ENCODE data around the gene YIPF4. TPM values are rescaled to one million over a fixed set of nuclear protein-coding genes. Genes with fewer than 3 reads are reported as not detected.
"Not testable (repeated sequence)": the region's sequence is repeated elsewhere in the genome, so short reads cannot be mapped to it uniquely, and the experiment has no call there.

Gene YIPF4
- total RNA-seq, 1 donor from 2014 or later: 31.6 TPM

DNA sequence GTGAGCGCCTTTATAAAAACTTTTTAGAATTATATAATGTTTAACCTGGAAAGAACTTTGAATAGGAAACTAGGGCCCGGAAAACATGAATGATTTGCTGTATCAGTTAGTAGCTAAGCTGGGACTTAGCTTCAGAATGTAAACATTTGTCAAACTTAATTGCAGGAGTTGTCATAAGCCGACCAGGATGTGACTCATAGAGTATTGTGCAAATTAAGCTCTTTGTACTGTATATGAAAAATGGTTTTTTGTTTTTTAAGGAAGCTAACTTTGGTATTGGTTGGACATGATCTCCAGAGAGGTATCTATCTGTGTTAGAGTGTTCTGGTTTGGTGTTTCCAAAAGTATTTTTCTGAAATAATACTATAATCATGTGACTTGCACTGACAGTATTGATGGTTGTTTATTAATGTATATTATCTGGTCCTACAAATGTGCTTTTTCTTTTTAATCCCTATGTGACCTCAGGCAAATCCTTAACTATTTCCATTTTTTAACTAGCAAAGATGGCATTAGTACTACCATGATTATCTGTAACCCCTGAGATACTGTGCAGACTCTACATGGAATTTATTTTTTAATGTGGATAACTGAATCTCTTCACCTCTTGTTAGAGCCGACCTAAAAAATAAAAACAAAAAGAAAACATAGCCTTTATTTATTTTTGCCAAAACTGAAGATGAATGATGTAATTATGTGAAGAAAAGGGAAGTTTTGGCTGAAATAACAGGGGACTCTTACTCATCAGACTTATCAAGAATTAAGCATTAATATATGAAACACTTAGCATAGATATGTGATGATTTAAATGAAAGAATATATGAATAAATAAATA lies 11.7 kb downstream of the YIPF4 start:
- no peak for DNase-seq (ENCODE audit: low read depth)

DNA sequence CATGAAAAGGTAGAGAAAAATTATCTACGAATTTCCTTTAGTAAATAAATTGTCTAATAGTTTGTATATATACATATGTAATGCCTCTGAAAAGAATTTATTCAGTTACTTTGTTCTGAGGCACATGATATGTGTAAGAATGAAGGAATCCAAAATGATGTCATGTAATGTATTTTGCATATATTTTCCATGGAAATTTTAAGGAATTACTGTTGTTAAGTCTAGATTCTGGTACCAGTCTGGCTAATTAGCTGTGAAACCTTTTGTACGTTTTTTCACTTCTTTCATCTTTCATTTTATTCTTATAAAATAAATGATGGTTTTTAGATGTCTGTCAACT lies 12.3 kb downstream of the YIPF4 start:
- no peak for DNase-seq (ENCODE audit: low read depth)

DNA sequence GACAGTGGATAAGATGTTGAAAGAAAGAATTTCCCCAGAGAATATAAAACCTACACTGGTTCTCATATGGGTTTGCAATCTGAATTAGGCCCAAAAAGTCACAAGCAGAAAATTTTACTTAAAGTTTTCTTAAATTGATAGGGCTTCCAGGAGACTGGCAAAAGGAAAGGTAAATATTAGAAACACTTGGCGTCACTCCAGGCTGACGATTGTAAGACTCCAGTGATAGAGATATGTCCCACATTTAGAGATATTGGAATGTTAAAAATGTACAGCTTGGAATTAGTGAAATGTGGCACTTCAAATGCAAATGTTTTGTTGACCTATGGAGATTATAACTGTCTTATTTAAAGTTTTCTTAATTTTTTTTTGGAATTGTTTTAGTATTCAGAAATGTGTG lies 14.0 kb downstream of the YIPF4 start:
- DNase-seq (ENCODE audit: low read depth): no peak

DNA sequence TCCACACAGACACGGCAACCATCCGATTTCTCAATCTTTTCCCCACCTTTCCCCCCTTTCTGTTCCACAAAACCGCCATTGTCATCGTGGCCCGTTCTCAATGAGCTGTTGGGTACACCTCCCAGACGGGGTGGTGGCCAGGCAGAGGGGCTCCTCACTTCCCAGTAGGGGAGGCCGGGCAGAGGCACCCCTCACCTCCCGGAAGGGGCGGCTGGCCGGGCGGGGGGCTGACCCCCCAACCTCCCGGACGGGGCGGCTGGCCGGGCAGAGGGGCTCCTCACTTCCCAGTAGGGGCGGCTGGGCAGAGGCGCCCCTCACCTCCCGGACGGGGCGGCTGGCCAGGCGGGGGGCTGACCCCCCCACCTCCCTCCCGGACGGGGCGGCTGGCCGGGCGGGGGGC lies 15.8 kb downstream of the YIPF4 start:
- DNase-seq (ENCODE audit: low read depth): not testable (repeated sequence)

DNA sequence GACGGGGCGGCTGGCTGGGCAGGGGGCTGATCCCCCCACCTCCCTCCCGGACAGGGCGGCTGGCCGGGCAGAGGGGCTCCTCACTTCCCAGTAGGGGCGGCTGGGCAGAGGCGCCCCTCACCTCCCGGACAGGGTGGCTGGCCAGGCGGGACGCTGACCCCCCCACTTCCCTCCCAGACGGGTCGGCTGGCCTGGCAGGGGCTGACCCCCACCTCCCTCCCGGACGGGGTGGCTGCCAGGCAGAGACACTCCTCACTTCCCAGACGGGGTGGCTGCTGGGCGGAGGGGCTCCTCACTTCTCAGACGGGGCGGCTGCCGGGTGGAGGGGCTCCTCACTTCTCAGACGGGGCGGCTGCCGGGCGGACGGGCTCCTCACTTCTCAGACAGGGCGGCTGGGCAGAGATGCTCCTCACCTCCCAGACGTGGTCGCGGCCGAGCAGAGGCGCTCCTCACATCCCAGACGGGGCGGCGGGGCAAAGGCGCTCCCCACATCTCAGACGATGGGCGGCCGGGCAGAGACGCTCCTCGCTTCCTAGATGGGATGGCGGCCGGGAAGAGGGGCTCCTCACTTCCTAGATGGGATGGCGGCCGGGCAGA lies 16.4 kb downstream of the YIPF4 start:
- not testable (repeated sequence) for DNase-seq (ENCODE audit: low read depth)

DNA sequence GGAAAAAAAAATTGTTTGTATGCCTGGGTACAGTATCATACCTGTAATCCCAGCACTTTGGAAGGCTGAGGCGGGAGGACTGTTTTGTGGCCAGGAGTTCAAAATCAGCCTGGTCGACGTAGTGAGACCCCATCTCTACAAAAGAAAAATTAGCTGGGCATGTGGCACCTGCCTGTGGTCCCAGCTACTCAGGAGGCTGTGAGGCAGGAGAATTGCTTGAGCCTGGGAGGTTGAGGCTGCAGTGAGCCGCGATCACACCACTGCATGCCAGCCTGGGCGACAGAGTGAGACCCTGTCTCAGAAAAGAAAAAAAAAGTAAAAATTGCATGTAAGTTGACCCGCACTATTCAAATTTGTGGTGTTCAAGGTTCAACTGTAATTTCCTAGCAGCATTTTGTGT lies 32.9 kb downstream of the YIPF4 start:
- DNase-seq (ENCODE audit: low read depth): no peak

DNA sequence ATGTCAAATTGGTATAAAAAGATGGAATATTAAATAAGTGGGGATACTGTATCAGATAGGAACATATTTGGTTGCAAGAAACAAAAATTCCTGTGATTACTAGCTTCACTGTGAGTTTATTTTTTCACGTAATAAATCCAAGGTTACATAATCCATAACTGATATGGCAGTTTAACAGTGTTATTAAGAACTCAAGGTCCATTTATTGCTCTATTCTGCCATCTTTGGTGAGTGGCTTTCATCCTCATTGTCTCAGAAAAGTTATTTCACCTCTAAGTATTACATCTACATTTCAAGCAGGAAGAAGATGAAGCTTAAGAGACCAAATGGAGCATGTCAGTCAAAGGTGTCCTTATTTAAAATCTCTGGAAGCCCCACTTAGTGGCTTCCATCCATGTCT lies 37.2 kb downstream of the YIPF4 start:
- no peak for DNase-seq (ENCODE audit: low read depth)

DNA sequence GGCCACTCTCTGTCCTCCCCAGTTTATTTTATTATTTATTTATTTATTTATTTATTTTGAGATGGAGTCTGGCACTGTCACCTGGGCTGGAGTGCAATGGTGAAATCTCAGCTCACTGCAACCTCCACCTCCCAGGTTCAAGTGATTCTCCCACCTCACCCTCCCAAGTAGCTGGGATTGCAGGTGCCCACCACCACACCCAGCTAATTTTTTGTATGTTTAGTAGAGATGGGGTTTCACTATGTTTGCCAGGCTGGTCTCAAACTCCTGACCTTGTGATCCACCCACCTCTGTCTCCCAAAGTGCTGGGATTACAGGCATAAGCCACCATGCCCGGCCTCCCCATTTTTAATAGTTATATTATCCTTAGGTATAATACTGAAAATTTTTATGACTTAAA lies 51.0 kb downstream of the YIPF4 start:
- DNase-seq (ENCODE audit: low read depth): not testable (repeated sequence)

DNA sequence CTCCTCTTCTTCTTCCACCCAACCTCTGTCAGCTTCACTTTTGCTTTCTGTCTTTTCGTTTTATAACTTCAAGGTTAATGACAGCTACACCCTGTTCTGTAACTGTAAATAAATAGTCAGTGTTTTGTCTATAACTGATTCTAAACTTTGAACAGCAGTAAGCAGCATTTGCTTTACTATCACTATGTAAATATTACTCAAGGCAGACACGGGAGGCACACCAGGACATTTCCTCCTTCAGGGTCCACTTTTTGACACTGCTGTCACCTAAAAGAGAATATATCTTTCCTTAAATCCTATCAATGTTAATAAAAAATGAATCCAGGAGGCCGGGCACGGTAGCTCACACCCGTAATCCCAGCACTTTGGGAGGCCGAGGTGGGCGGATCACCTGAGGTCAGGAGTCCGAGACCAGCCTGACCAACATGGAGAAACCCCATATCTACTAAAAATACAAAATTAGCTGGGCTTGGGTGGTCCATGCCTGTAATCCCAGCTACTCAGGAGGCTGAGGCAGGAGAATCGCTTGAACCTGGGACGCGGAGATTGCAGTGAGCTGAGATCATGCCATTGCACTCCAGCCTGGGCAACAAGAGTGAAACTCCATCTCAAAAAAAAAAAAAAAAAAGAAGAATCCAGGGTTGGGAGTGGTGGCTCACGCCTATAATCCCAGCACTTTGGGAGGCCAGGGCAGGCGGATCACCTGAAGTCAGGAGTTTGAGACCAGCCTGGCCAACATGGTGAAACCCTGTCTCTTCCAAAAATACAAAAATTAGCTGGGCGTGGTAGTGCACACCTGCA lies 51.7 kb downstream of the YIPF4 start:
- DNase-seq (ENCODE audit: low read depth): not testable (repeated sequence)

DNA sequence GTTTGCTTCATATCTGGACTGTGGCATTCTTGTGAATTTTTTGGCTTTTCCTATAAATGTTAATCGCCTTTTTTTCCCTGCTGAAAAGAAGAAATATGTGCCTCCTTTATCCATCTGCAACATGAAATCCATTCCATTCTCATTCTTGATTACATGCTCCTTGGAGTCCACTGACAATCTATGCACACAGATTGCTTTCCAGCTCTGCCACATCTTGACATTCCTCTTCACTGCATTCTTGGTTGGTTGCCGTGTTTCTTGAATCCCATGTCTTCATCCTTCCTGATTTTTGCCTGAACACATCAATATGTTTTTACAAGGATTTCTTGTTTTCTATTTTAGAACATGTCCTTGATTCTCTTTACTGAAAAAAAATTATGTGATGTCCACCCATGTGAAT lies 52.4 kb downstream of the YIPF4 start:
- no peak for DNase-seq (ENCODE audit: low read depth)

DNA sequence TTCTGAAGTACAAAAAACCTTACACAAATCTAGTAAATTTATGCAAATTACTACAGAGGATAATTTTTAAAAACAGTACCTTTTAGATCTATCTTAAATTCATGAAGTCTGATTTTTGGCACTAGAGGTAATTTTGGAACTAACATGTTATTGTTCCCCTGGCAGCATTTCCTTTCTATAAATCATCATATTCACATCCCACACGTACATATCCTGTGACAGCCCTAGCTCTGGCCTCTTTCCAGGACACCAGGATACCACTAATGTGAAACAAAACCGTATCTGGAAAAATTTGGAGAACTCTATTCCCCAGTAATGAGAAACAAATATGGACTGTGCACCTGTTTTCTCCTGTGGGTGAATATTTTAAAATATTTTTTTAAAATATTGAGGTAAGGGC lies 65.1 kb downstream of the YIPF4 start:
- no peak for DNase-seq (ENCODE audit: low read depth)

DNA sequence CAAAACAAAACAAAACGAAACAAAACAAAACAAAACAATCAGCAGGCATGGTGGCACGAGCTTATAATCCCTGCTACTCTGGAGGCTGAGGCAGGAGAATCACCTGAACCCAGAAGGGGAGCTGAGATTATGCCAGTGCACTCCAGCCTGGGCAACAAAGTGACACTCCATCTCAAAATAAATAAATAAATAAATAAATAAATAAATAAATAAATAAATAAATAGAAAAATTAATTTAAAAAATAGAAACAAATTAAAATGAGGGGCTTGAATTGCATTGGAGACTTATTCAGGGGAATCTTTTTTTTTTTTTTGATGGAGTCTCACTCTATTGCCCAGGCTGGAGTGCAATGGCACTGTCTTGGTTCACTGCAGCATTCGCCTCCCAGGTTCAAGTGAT lies 73.1 kb downstream of the YIPF4 start:
- not testable (repeated sequence) for DNase-seq (ENCODE audit: low read depth)

DNA sequence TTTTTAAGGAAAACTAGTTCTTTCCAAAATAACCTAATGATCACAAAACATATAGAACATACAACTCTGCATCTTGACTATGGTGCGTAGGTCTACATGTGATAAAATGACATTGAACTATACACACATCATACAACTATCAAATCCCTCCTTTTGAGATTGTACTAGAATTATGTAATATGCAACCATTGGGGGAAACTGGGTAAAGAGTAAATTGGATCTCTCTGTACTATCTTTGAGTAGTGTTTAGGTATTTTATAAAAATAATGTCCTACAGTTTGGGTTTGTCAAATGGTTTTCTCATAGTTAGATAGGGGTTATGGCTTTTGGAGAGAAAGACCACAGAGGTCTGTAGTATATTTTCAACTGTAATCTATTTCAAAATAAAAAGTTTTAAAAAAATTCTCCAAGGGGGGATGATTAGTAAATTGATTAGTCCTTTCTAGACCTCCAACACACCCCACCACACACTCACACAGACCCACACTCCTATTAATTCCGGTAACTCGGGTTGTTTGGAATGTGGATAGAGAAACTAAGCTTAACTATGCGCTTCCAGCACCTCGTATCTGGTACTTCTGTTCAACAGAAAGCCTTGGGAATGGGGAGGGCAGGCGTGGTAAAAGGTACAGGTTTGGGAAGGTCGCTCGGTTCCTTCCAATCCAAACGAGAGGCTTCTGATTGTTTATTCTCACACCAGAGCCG lies 78.4 kb downstream of the YIPF4 start:
- no peak for DNase-seq (ENCODE audit: low read depth)

DNA sequence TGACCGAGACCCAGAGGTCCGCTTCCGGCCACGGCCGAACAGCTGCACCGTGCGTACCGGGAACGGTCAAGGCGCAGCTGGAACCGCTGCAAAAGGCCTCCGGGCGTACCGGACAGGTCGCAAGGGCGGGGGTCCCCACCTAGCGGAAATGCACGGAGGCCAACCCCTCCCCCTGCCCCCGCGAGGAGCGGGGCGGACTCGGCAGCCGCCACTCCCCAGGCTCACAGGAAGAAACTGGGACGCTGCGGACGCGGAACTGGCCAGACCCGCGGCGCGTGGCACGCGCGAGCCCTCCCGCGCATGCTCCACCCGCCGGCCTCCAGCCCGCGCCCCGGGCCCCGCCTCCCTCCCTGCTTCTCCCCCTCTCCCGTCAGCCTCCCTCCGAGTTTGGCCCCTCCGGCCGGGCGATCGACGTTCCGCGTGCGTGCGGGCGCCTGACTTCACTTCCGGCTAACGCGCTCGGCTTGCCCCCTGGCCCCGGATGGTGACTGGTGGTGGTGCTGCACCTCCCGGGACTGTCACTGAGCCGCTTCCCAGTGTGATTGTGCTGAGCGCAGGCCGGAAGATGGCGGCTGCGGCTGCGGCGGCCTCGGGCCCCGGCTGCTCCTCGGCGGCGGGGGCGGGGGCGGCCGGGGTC lies 79.1 kb downstream of the YIPF4 start, which contains the start of gene BIRC6:
Gene BIRC6, plus strand, starts transcription at position 343 of the 637 bp plus-strand sequence. Its CDS starts 139 bp downstream, at position 482.
- DNase-seq (ENCODE audit: low read depth): peak; percentile 98

DNA sequence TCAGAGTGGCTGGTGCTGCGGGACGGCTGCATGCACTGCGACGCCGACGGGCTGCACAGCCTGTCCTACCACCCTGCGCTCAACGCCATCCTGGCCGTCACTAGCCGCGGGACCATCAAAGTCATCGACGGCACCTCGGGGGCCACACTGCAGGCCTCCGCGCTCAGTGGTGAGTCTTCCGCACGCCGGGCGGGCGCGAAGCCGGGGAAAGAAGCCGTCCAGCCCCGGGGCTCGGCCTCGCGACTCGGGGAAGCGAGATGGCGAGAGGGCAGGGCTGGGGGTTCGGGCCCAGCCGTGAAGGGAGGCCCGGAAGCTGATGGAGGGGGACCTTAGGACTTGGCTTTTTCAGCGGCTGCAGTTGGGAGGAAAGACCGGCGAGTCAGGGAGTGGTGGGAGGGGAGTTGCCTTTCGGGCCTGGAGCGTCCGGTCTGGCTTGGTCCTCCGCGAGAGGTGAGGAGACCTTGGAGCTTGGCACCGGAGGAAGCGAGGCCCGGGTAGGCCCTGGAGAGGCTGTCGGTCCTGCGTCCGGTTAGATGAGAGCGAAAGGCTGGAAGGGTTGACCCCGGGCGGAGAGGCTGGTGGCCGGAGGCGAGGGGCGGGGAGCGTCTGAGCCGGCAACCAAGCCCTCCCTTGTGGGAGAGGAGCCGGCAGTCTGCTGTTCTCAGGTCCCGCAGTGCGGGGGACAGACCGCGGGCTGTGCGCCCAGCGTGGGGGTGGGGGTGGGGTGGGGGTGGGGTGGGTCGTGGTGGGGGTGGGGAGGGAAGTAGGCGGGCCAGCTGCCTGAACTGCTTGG lies 79.8 kb downstream of the YIPF4 start:
- DNase-seq (ENCODE audit: low read depth): peak; percentile 36

DNA sequence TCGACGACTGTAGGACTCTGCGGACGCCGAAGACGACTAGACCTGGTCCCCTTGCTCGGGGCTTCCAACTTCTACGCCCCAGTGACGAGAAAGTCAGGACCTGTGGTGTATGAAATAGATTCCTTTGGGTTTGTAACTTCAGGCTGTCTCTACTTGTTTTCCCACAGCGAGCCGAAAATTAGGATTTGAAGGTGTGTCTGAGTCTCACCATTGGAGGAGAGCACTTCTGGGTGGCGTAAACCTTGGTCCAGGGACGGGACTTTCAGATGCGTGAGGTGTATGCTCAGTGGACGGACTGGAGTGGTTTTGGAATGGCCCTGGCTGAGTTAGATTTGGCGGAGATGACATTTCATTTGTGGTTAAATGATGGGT lies 80.4 kb downstream of the YIPF4 start:
- DNase-seq (ENCODE audit: low read depth): peak; percentile 31

DNA sequence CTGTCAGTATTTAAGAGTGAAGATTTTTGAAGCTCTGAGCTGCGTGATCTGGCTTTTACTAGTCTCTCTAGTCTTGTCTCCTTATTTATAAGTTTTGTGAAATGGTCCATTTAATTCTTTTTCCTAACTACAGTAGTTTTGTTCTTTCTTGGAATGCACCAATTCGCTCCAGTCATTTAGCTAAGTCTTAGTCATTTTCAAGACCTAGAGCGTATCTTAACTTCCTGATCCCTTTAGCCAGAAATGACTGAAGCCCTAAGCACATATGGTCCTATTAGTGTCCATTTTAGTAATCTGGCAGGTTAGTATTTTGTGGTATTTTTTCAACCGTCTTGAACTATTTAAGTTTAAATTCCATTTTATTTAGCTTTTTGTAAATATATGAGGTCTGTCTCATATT lies 82.7 kb downstream of the YIPF4 start:
- DNase-seq (ENCODE audit: low read depth): no peak

DNA sequence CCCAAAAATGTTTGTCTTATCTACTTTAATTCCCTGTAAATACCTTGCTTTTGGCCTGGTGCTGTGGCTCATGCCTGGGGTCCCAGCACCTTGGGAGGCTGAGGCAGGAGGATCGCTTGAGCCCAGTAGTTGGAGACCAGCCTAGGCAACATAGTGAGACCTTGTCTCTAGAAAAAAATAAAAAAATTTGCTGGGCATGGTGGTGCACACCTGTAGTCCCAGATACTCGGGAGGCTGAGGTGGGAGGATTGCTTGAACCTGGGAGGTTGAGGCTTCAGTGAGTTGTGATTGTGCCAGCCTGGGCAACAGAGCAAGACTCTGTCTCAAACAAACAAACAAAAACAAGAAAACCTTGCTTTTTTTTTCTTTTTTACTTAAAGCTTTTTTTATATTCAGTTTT lies 85.3 kb downstream of the YIPF4 start:
- not testable (repeated sequence) for DNase-seq (ENCODE audit: low read depth)

DNA sequence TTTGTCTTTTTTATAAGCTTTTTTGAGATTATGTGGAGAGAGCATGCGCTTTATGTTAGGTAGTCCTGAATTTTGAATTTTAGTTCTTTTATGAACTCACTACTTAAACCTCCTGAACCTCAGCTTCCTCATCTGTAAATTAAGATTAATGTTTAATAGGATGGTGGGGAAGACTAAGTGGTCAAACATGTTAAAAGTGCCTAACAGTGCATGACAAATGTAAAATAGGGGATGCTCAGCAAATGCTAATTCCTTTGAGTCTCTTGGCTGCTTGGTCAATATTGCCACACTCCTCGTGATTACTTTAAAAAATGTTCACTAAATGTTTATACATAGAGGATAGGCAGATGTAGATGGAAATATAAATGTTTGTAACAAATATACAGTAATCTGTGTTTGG lies 85.9 kb downstream of the YIPF4 start:
- DNase-seq (ENCODE audit: low read depth): no peak

DNA sequence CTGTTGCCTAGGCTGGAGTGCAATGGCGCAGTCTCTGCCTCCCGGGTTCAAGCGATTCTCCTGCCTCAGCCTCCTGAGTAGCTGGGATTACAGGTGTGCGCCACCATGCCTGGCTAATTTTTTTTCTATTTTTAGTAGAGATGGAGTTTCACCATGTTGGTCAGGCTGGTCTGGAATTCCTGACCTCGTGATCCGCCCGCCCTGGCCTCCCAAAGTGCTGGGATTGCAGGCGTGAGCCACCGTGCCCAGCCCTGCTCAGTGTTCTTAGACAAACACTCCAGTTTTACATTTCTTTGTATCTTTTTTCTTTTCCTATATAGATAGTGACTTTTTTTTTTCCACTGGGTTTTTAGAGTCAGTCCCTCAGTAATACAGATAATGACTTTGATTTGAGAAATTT lies 86.6 kb downstream of the YIPF4 start:
- not testable (repeated sequence) for DNase-seq (ENCODE audit: low read depth)

All from myocyte (in vitro differentiated cells).